GM10266 (cell line): ENCODE data around the gene ITGA1.

Experiments used
- DNase-seq: peaks from one replicate; pipeline ENCODE4 v3.0.0; 2012; ENCODE audit errors: extremely low spot score
- CTCF ChIP-seq: IDR thresholded peaks from 2 replicates; pipeline ENCODE4 v1.5.1; 2012; ENCODE audit warnings: mild to moderate bottlenecking, low read depth; ENCODE audit not compliant: control insufficient read depth, insufficient read depth; ENCODE audit errors: missing control alignments

The ITGA1 gene

GRCh38 chr5:52894451-52894850 is 106.7 kb downstream of the ITGA1 start:
- no peak for DNase-seq
- TF ChIP-seq CTCF: no peak

DNA sequence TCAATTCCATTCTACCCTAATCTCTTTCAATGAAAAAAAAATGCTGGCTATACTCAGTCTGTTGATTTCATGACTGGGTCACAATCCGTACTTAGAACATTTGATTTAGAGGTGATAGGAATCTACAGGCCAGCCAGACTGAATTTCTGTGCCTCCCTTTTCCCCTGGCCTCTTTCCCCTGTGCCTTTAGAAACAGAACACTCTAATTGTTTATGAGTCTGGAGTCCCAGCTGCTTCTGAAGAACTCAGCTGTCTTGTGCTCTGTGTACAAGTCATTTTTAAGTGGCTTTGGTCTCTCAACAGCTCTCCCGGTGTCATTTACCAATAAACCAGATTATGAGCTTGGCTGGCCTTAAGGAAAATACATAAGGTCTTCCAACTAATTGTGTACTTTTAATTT is 107.4 kb downstream of the ITGA1 start:
- no peak for TF ChIP-seq CTCF
- no peak for DNase-seq

DNA sequence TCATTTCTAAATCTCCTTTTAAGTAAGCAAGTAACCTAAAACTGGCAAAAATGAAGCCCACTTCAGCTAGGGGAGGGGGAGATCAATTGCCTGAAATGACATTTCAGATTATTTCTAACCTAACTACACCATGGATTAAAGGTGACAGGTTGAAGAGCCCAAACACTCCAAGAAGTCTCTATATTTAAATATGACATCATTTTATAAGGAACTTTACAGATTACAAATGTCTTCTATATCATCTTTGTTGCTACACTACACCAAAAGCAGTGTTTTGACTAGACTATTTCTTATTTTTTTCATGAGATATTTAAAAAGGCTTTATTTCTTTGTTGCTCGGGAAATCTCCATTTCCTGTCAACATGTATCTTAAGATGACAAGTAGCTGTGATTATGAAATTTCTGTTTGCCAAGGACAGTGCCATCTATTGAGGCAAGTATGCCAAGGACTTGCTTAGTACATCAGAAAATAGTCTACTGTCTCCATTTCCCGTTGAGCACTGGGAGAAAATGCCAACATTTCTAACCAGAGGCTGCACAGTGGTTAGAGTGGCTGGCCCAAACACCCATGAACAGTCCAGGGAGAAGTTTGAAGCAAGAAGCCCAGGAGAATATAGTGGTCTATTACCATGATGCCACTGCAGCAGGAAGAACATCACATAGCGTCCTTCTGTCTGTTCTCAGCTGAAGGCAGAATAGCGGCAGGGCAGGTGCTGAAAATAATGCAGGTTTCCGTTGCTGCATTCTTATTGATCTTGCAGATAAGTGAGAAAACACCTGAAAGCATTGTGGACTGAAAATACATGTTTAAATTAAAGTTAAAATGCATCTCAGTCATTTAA is 108.1 kb downstream of the ITGA1 start:
- no peak for TF ChIP-seq CTCF
- DNase-seq: no peak

GRCh38 chr5:52896534-52897237 is 109.0 kb downstream of the ITGA1 start:
- DNase-seq: no peak
- TF ChIP-seq CTCF: no peak

DNA sequence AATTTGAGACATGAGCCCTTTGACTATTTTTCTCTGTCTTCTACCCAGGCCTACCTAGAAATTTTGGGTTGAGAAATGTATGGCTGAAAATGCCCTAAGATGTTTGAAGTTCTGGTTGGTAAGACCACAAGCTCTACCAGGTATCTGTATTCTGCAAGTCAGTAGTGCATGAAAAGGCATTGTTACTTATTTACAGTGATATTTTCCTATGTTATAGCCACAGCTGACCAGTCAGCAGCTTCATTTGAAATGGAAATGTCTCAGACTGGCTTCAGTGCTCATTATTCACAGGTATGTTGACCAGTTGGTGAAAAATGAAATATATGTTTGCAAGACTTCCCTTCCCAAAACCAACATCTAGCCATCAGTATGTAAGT is 109.5 kb downstream of the ITGA1 start:
- DNase-seq: no peak
- TF ChIP-seq CTCF: no peak

DNA sequence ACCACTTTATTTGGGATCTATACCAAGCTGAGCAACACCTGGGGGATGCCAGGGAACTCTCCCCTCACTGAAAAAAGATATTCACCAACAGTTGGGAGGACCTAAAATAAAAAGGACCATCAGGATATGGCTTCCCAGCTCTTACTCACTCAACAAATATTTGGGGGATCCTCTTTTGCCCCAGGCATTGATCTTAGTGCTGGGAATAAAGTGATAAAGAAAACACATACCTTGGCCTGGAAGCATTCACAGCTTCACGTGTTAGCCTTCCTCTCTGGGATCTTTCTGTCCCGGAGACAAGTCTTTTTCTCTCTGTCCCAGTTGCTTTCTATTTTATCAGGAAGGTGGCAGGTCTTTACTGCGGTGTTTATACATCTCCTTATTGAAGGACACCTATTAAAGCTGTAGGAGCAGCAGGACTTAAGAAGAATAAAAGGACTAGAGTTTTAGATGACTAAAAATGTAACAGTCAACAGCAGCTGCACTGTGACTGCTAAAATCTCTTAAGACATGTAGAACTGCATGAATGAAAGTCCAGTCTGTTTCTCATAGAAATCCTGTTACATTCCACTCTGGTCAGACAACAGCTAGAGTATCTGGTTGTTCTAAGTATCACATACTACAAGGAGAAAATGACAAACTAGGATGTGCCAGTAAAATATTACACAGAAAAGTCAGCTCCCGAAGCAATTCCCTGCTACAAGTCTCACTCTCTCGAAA is 111.4 kb downstream of the ITGA1 start:
- TF ChIP-seq CTCF: no peak
- DNase-seq: no peak
